Muscle layer of colon (tissue), 2 donors: ENCODE measurements around the gene CLN6.

Experiments used
- H3K27ac ChIP-seq: one replicate; pipeline ENCODE4 v1.7.0; 2013; ENCODE audit warnings: low read depth, mild to moderate bottlenecking, low read length, moderate library complexity
- H3K27me3 ChIP-seq, 2 donors: one replicate each; pipeline ENCODE4 v1.7.0; 2013; ENCODE audit warnings: low read length in 2 of 2, mild to moderate bottlenecking in 2 of 2; ENCODE audit not compliant: insufficient read depth in 2 of 2, control insufficient read depth in 1 of 2
- H3K36me3 ChIP-seq: one replicate; pipeline ENCODE4 v1.7.0; 2013; ENCODE audit warnings: mild to moderate bottlenecking, low read length; ENCODE audit not compliant: insufficient read depth
- H3K4me1 ChIP-seq: one replicate; pipeline ENCODE4 v1.7.0; 2013; ENCODE audit warnings: mild to moderate bottlenecking, low read length; ENCODE audit not compliant: insufficient read depth
- H3K4me3 ChIP-seq, 2 donors: one replicate each; pipeline ENCODE4 v1.7.0; 2013; ENCODE audit warnings: low read length in 2 of 2, low read depth in 1 of 2, mild to moderate bottlenecking in 1 of 2, moderate library complexity in 1 of 2
- H3K9ac ChIP-seq: one replicate; pipeline ENCODE4 v1.7.0; 2013; ENCODE audit warnings: low read length
- H3K9me3 ChIP-seq: one replicate; pipeline ENCODE4 v1.7.0; 2013; ENCODE audit warnings: mild to moderate bottlenecking, low read length
- donor health status: abdominal sarcoma.
- donor health status: Adenocarcinoma of cecum.

CLN6 gene

GRCh38 chr15:68192117-68192516 is 37.4 kb downstream of the CLN6 start:
- Histone ChIP-seq H3K36me3 (peaks cover 12% of the 10 kb centered on the region), H3K9ac (no peak overlapping the region), H3K4me1 (peaks cover 49% of the 10 kb centered on the region), H3K27me3 (no peaks in the 10 kb centered on the region), H3K4me3 (no peak overlapping the region), H3K27ac (no peak overlapping the region), H3K9me3 (no peaks in the 10 kb centered on the region)

DNA sequence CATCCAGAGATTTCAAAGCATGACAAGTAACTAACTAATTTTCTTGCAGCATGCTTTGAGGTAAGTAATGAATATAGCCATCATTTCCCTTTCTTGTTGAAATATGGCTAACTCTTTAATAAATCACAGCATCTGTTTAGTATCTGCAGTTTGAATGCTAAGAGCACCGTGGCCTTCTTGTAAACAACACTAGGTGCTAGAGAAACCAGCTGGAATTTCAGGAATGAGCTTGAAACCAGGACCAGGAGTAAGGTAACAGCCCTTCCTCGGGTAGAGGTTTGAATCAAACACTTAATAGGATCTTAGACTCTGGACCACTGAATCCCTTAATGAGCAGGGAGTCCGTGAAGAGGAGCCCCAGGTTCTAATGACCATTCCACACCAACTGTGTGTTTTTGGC is 38.0 kb downstream of the CLN6 start:
- no peaks in the 10 kb centered on the region for H3K9me3 ChIP-seq
- H3K36me3 ChIP-seq, result peaks cover 12% of the 10 kb centered on the region
- no peaks in the 10 kb centered on the region for H3K27me3 ChIP-seq
- H3K27ac ChIP-seq, result no peak overlapping the region
- peaks cover 52% of the 10 kb centered on the region for H3K4me1 ChIP-seq
- no peak overlapping the region for H3K4me3 ChIP-seq
- H3K9ac ChIP-seq, result no peak overlapping the region

DNA sequence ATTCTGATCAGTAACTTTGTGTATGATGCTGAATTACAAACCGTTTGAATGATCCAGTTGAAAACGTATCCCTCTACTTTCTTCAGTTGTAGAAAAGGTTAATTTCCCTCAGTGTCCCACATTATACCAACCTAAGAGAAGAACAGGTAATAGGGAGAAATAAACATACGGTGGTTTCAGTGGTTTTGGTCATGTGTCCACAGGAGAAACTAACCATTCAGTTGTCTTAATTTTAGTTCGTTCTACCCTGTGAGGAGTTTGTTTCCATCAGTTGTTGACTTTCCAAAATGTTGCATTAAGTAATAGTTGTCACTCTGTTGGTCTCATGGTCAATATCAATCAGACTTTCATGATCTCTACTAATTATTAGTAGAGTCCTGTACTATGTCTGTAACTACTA is 39.5 kb downstream of the CLN6 start:
- Histone ChIP-seq H3K27ac (no peak overlapping the region), H3K36me3 (peaks cover 16% of the 10 kb centered on the region), H3K4me1 (peaks cover 54% of the 10 kb centered on the region)

DNA sequence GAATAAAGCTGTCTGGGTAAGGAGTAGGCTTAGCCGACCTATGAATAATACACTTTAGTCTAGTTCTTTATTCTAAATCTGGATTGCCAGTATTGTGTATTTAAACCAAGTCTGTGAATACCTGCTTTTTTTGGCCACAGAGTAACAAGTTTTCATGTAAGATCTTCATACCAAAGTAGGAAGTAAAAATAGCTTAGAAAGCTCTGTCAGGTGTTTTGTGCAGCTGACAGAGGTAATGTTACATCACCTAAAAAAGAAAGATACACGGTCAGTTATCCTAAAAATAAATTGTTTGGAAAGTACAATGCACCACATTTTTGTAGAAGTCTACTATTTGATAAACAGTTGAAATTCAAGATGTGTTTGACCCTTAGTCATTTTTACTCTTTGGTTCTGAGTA is 40.9 kb downstream of the CLN6 start:
- no peaks in the 10 kb centered on the region for H3K9me3 ChIP-seq
- no peak overlapping the region for H3K9ac ChIP-seq
- peaks cover 54% of the 10 kb centered on the region for H3K4me1 ChIP-seq
- H3K27me3 ChIP-seq, result no peaks in the 10 kb centered on the region
- H3K27ac ChIP-seq, result peak overlapping the region; percentile 69
- H3K4me3 ChIP-seq, result no peak overlapping the region
- H3K36me3 ChIP-seq, result peaks cover 29% of the 10 kb centered on the region

More for the DNA sequence above, 39.5 kb downstream of the CLN6 start:
- Histone ChIP-seq H3K9ac (no peak overlapping the region), H3K4me3 (no peak overlapping the region), H3K9me3 (no peaks in the 10 kb centered on the region), H3K27me3 (no peaks in the 10 kb centered on the region)

DNA sequence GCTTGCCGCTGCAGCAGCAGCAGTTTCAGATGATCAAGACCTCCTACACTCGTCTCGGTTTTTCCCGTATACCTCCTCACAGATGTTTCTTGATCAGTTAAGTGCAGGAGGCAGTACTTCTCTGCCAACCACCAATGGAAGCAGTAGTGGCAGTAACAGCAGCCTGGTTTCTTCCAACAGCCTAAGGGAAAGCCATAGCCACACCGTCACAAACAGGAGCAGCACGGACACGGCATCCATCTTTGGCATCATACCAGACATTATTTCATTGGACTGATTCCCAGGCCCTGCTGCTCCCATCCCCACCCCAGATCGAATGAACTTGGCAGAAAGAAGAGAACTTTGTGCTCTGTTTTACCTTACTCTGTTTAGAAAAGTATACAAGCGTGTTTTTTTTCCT is 42.0 kb downstream of the CLN6 start:
- H3K4me1 ChIP-seq, result peaks cover 43% of the 10 kb centered on the region
- peak overlapping the region; percentile 69 for H3K27ac ChIP-seq
- H3K27me3 ChIP-seq, result no peaks in the 10 kb centered on the region
- H3K9ac ChIP-seq, result no peak overlapping the region
- H3K9me3 ChIP-seq, result no peaks in the 10 kb centered on the region
- peaks cover 26% of the 10 kb centered on the region for H3K36me3 ChIP-seq
- H3K4me3 ChIP-seq, result peak overlapping the region in 1 of 2 donors; percentile 49

DNA sequence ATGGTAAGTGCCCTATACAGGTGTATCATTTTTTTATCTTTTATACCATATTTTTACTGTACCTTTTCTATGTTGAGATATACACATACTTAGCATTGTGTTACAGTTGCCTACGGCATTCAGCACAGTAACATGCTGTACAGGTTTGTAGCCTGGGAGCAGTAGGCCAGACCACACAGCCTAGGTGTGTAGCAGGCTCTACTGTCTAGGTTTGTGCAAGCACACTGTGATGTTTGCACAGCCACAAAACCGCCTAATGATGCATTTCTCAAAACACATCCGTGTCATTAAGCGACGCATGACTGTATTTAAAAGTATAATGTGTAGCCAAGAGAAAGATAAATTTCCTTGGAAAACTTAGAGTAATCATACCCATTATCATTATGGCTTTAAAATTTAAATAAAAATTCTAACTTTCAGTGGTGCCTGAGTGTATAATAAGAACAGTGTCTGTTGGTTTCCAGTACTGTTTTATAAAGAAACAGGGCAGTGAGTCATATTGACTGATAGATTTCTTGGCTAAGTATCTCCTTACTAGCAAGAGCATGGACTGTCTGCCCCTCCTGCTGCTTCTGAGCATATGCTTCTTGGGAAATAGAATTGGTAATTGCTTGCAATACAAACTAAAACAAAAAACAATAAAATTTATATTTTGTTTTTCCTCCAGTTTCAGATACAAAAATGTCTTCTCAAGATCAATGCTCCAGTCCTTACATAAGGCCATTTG is 42.7 kb downstream of the CLN6 start:
- Histone ChIP-seq H3K9me3 (no peaks in the 10 kb centered on the region), H3K27me3 (no peaks in the 10 kb centered on the region), H3K9ac (no peak overlapping the region), H3K27ac (peak overlapping the region; percentile 69), H3K4me3 (no peak overlapping the region), H3K4me1 (peaks cover 36% of the 10 kb centered on the region), H3K36me3 (peaks cover 23% of the 10 kb centered on the region)

DNA sequence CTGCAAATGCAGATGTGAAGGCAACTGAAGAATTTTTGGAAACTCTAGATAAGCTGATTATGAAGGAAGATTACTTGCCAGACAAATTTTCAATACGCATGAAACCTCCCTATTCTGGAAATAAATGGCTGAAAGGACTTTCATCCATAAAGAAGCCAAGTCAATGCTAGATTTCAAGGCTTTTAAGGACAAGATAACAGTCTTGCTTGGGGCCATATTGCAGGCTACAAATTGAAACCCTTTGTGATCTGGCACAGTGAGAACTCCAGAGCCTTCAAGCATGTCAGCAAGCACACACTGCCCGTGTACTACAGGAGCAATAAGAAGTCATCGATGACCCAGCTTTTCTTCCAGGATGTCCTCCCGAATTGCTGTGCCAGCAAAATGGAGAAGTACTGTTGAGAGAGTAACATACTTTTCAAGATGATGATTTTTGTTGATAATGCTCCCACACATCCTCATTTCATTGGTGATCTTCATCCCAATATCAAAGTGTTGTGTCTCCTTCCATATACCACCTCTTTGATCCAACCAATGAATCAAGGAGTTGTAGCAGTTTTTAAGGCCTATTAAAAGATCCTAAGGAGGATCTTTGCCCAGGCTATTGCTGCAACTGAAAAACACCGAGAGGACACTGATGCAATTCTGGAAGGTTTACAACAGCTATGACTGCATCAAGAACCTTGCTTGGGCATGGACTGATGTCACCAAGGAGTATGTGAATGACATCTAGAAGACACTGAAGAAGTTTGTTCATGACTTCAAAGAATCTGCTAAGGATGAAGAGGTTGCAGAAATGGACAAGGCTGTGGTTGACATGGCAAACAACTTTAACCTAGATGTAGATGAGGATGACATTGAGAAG is 44.7 kb downstream of the CLN6 start:
- H3K4me1 ChIP-seq, result peaks cover 29% of the 10 kb centered on the region
- H3K27ac ChIP-seq, result no peak overlapping the region
- H3K27me3 ChIP-seq, result no peaks in the 10 kb centered on the region
- H3K9me3 ChIP-seq, result no peaks in the 10 kb centered on the region
- no peak overlapping the region for H3K9ac ChIP-seq
- peaks cover 34% of the 10 kb centered on the region for H3K36me3 ChIP-seq
- H3K4me3 ChIP-seq, result no peak overlapping the region

DNA sequence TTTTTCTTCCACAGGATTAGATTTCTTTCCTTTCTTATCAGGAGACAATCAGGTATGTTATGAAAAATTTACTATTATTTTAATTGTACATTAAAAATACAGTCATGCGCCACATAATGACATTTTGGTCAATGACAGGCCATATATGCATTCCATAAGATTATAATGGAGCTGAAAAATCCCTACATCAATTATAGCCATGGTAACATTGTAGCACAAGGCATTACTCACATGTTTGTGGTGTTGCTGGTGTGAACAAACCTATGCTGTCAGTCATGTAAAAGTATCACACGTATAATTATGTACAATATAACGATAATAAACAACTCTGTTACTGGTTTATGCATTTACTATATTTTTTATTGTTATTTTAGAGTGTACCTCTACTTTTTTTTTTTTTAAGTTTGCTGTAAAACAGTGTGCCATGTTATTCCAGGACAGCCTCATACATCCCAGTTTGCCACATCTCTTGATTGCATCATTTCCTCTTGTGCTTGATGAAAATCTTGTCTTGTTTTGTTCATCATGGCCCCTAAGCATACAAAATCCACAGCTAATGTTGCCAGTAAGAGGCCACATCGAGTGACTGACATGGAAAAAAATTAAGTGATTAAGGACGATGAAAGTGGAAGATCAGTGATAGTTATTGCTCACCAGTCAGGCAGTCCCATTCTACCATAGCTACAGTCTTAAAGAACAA is 45.8 kb downstream of the CLN6 start:
- Histone ChIP-seq H3K4me1 (peaks cover 24% of the 10 kb centered on the region), H3K9ac (no peak overlapping the region), H3K36me3 (peaks cover 36% of the 10 kb centered on the region), H3K9me3 (no peaks in the 10 kb centered on the region), H3K27me3 (no peaks in the 10 kb centered on the region), H3K27ac (no peak overlapping the region), H3K4me3 (no peak overlapping the region)

DNA sequence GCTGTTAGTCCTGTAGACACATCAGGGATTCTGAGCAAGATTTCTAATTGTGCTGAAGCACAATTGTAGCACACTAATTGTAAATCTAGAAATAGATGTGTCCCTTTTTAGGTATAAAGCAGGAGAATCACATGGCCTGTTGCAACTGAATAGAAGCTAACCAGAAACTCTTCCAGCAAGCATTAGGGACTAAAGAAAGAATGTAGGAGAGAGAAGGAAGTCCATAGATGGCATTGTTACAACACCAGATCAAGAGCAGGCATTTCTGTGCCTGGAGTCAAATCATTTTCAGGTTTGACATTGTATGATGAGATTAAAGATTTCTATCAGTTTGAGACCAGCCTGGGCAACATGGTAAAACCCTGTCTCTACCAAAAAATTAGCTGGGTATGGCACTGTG is 51.8 kb downstream of the CLN6 start:
- Histone ChIP-seq H3K4me3 (no peak overlapping the region), H3K9me3 (no peaks in the 10 kb centered on the region), H3K4me1 (peaks cover 12% of the 10 kb centered on the region), H3K9ac (no peak overlapping the region), H3K27ac (peak overlapping the region; percentile 16), H3K36me3 (peaks cover 47% of the 10 kb centered on the region), H3K27me3 (no peaks in the 10 kb centered on the region)

- H3K9me3 ChIP-seq, result no peaks in the 10 kb centered on the region
- no peak overlapping the region for H3K27ac ChIP-seq
Measured at GRCh38 chr15:68176601-68177000, 52.9 kb downstream of the CLN6 start.

GRCh38 chr15:68175526-68175925 is 54.0 kb downstream of the CLN6 start:
- no peaks in the 10 kb centered on the region for H3K9me3 ChIP-seq
- H3K4me1 ChIP-seq, result peaks cover 12% of the 10 kb centered on the region
- no peak overlapping the region for H3K9ac ChIP-seq
- H3K27ac ChIP-seq, result no peak overlapping the region
- no peak overlapping the region for H3K4me3 ChIP-seq
- peaks cover 34% of the 10 kb centered on the region for H3K36me3 ChIP-seq
- H3K27me3 ChIP-seq, result no peaks in the 10 kb centered on the region

More at GRCh38 chr15:68176601-68177000, 52.9 kb downstream of the CLN6 start:
- Histone ChIP-seq H3K4me1 (peaks cover 12% of the 10 kb centered on the region), H3K27me3 (no peaks in the 10 kb centered on the region), H3K9ac (no peak overlapping the region), H3K4me3 (no peak overlapping the region), H3K36me3 (peaks cover 44% of the 10 kb centered on the region)
